Duodenal mucosa (tissue), 2 donors: ENCODE results near the gene SPTLC1.
"Not testable (repeated sequence)": the region's sequence is repeated elsewhere in the genome, so short reads cannot be mapped to it uniquely, and the experiment has no call there.

Experiments
- H3K27ac ChIP-seq: one replicate; pipeline ENCODE4 v1.7.0; 2013; ENCODE audit warnings: low read depth, low read length
- H3K27me3 ChIP-seq, 2 donors: one replicate each; pipeline ENCODE4 v1.7.0; 2013; ENCODE audit warnings: low read length in 2 of 2, control low read depth in 1 of 2; ENCODE audit not compliant: insufficient read depth in 2 of 2, control insufficient read depth in 1 of 2
- H3K36me3 ChIP-seq, 2 donors: one replicate each; pipeline ENCODE4 v1.7.0; 2013; ENCODE audit warnings: low read length in 2 of 2, control low read depth in 1 of 2; ENCODE audit not compliant: insufficient read depth in 2 of 2, control insufficient read depth in 1 of 2
- H3K4me1 ChIP-seq, 2 donors: one replicate each; pipeline ENCODE4 v1.7.0; 2013; ENCODE audit warnings: low read length in 2 of 2, control low read depth in 1 of 2; ENCODE audit not compliant: insufficient read depth in 2 of 2, control insufficient read depth in 1 of 2
- H3K4me3 ChIP-seq, 2 donors: one replicate each; pipeline ENCODE4 v1.7.0; 2013; ENCODE audit warnings: low read length in 2 of 2, low read depth in 1 of 2
- H3K9ac ChIP-seq, 2 donors: one replicate each; pipeline ENCODE4 v1.7.0; 2013; ENCODE audit warnings: low read length in 2 of 2, low read depth in 1 of 2
- H3K9me3 ChIP-seq, 2 donors: one replicate each; pipeline ENCODE4 v1.7.0; 2013; ENCODE audit warnings: low read length in 2 of 2, control low read depth in 1 of 2; ENCODE audit not compliant: control insufficient read depth in 1 of 2

SPTLC1 gene

GRCh38 chr9:92010705-92011536 is 104.3 kb downstream of the SPTLC1 start:
- H3K36me3 ChIP-seq: no peaks in the 10 kb centered on the region
- H3K27me3 ChIP-seq: no peaks in the 10 kb centered on the region
- no peak overlapping the region for H3K4me3 ChIP-seq
- no peaks in the 10 kb centered on the region for H3K9me3 ChIP-seq
- no peak overlapping the region for H3K27ac ChIP-seq
- H3K9ac ChIP-seq: no peak overlapping the region
- H3K4me1 ChIP-seq: no peaks in the 10 kb centered on the region

GRCh38 chr9:92010253-92010652 is 105.0 kb downstream of the SPTLC1 start:
- H3K9ac ChIP-seq, H3K27me3 ChIP-seq, H3K36me3 ChIP-seq, H3K27ac ChIP-seq, H3K4me3 ChIP-seq, H3K4me1 ChIP-seq, H3K9me3 ChIP-seq: not testable (repeated sequence)

- Histone ChIP-seq H3K27me3 (no peaks in the 10 kb centered on the region), H3K4me1 (no peaks in the 10 kb centered on the region), H3K9me3 (no peaks in the 10 kb centered on the region), H3K4me3 (no peak overlapping the region), H3K9ac (no peak overlapping the region), H3K27ac (no peak overlapping the region), H3K36me3 (no peaks in the 10 kb centered on the region)
Observed at GRCh38 chr9:92008041-92008440, 107.2 kb downstream of the SPTLC1 start.

DNA sequence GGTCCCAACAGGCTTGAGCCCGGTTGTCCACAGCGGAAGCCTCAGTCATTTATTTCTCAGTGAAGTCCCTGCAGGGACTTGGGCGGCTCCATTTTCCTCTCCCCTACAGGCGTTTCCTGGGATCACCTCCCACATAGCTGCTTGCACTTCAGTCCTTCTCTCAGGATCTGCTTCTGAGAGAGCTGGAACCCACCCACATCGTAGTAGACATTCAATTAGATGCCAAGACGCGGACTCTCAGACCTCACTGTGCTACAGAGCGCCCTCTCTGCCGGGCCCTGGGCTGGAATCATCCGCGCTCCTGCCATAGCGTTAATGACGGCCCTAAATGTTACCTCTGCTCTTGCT is 111.2 kb downstream of the SPTLC1 start:
- Histone ChIP-seq H3K9ac (no peak overlapping the region), H3K36me3 (no peaks in the 10 kb centered on the region), H3K4me3 (no peak overlapping the region), H3K27ac (no peak overlapping the region), H3K27me3 (no peaks in the 10 kb centered on the region), H3K9me3 (no peaks in the 10 kb centered on the region), H3K4me1 (no peaks in the 10 kb centered on the region)

DNA sequence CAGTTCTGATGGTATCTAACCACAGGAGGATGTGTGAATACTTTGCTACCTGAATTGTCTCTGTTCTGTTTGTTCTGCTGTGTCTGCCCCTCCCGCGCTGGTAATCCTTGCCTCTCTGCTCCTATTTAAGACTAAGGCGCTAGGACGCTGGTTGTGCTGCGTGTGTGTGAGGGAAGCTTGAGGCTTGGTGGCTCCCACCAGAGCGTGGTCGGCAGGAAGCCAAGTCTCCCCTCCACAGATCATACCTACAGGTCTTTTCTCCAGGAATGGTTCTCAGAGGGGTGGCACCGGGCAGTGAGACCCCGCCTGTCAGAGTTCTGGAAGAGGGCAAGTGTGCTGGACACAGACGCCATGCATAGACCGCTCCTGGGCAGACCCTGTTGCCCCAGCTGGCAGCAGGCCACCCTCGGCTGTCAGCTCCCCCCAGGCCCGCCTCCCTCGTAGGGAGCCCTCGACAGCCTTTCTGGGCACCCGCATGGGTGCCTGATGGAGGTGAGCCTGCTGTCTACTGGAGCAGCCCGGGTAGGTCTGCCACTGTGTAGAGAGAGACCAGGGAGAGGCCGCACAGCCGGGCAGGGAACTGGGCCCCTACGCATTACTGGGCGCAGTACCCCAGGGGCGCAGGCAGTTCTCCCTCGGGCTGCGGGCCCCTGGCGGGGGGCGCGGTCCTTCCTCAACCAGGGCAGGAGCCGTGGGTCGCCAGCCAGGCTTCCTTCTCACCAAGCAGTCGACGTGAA is 111.7 kb downstream of the SPTLC1 start:
- Histone ChIP-seq H3K4me3 (no peak overlapping the region), H3K27me3 (no peaks in the 10 kb centered on the region), H3K9me3 (no peaks in the 10 kb centered on the region), H3K4me1 (no peaks in the 10 kb centered on the region), H3K9ac (no peak overlapping the region), H3K36me3 (no peaks in the 10 kb centered on the region), H3K27ac (no peak overlapping the region)

DNA sequence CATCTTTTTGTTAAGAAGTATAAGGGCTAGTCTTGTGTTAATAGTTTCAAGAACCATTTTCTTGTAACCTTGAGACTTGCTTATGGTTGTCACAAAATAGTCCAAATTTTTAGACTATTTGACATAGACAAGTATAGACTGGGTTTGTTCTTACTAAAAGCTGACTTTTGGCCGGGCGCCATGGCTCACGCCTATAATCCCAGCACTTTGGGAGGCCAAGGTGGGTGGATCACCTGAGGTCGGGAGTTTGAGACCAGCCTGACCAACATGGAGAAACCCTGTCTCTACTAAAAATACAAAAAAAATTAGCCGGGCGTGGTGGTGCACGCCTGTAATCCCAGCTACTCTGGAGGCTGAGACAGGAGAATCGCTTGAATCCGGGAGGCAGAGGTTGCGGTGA is 113.3 kb downstream of the SPTLC1 start:
- H3K27ac ChIP-seq, H3K36me3 ChIP-seq, H3K9ac ChIP-seq, H3K4me1 ChIP-seq, H3K9me3 ChIP-seq, H3K4me3 ChIP-seq, H3K27me3 ChIP-seq: not testable (repeated sequence)

DNA sequence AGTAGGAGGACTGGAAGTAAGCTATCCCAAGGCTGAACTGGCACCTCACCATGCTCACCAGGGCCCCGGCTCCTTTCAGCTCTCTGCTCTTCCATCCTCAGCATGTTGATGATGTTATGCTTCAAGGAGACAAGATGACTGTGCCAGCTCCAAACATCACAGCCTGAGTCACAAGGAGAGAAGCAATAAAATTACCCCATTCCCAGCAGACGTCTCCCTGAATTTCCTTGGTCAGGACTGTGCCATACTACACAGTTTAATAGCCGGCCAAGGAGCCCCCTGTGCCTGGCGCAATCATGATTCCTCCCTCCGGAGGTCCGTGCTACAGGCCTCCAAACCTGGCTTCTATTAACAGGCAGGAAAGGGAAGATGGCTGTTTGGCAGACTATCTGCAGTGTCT is 114.0 kb downstream of the SPTLC1 start:
- Histone ChIP-seq H3K4me3 (no peak overlapping the region), H3K4me1 (no peaks in the 10 kb centered on the region), H3K36me3 (no peaks in the 10 kb centered on the region), H3K9ac (no peak overlapping the region), H3K9me3 (no peaks in the 10 kb centered on the region), H3K27ac (no peak overlapping the region), H3K27me3 (no peaks in the 10 kb centered on the region)

- H3K36me3 ChIP-seq: no peaks in the 10 kb centered on the region
- H3K27me3 ChIP-seq: peaks cover 0 to 3% of the 10 kb centered on the region in 2 donors
- H3K9ac ChIP-seq: no peak overlapping the region
- H3K9me3 ChIP-seq: no peaks in the 10 kb centered on the region
- H3K27ac ChIP-seq: no peak overlapping the region
- H3K4me3 ChIP-seq: no peak overlapping the region
- H3K4me1 ChIP-seq: no peaks in the 10 kb centered on the region
Observed at GRCh38 chr9:91995000-91995655, 120.1 kb downstream of the SPTLC1 start.

GRCh38 chr9:91994422-91994821 is 120.8 kb downstream of the SPTLC1 start:
- Histone ChIP-seq H3K27me3 (peaks cover 0 to 3% of the 10 kb centered on the region in 2 donors), H3K4me1 (no peaks in the 10 kb centered on the region), H3K36me3 (no peaks in the 10 kb centered on the region), H3K9me3 (no peaks in the 10 kb centered on the region), H3K9ac (no peak overlapping the region), H3K4me3 (no peak overlapping the region), H3K27ac (no peak overlapping the region)

GRCh38 chr9:91992461-91993041 is 122.7 kb downstream of the SPTLC1 start:
- H3K27ac ChIP-seq: no peak overlapping the region
- H3K36me3 ChIP-seq: no peaks in the 10 kb centered on the region
- no peaks in the 10 kb centered on the region for H3K9me3 ChIP-seq
- peaks cover 0 to 3% of the 10 kb centered on the region in 2 donors for H3K27me3 ChIP-seq
- no peak overlapping the region for H3K9ac ChIP-seq
- H3K4me3 ChIP-seq: no peak overlapping the region
- no peaks in the 10 kb centered on the region for H3K4me1 ChIP-seq
